ENCODE data around the gene PPP1R8.
"Not testable (repeated sequence)": the region's sequence is repeated elsewhere in the genome, so short reads cannot be mapped to it uniquely, and the experiment has no call there.

The PPP1R8 gene

GRCh38 chr1:27832762-27833161, 2.2 kb downstream of the PPP1R8 start:
- no peak for DNase-seq (ENCODE audit: low read depth)

DNA sequence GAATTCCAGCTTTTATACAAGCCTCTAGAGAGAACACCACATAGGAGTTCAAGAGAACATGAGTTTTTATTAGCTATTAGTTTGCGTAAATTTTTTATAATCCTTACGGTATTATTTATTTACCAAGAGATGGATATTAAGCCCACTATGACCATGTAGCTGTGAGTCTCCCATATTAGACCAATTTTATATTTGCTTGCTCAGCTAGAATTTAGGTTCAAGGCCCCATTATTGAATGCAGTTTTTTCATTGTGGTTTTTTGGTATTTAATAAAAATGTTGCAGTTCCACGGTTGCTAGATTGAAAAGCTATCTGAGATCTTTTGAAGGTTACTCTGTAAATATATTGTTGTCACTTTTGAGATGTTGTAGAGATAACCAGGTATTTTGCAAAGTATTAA, 2.9 kb downstream of the PPP1R8 start:
- DNase-seq (ENCODE audit: low read depth) = no peak

GRCh38 chr1:27835046-27835445, 4.5 kb downstream of the PPP1R8 start:
- no peak for DNase-seq (ENCODE audit: low read depth)

DNA sequence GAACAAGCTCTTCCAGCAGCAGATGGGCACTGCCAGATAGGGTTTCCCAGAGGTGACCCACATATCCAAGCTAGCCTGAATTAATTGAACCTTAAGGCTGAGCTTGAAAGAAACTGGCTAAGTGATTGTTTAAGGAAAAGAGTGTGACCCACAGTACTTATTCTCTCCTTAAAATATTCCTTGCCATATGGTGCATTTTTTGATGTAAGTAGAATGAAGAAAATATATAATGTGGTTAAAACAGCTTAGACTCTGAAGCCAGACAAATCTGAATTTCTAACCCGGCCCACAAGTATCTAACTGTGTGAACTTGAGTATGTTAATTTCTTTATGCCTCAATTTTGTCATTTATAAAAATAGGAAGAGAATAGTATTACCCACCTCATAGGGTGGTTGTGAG, 4.9 kb downstream of the PPP1R8 start:
- no peak for DNase-seq (ENCODE audit: low read depth)

DNA sequence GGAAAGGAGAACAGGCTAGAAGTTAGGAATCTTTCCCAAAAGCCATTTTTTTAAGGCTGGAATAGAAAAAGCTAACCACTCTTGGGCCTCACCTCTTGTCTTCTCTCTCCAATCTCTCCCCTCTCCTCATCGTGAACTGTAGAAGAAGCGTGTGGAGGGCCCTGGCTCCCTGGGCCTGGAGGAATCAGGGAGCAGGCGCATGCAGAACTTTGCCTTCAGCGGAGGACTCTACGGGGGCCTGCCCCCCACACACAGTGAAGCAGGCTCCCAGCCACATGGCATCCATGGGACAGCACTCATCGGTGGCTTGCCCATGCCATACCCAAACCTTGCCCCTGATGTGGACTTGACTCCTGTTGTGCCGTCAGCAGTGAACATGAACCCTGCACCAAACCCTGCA, 19.4 kb downstream of the PPP1R8 start:
- DNase-seq (ENCODE audit: low read depth) = no peak

- DNase-seq (ENCODE audit: low read depth) = no peak
Observed at GRCh38 chr1:27855085-27855484, 24.5 kb downstream of the PPP1R8 start.

- no peak for DNase-seq (ENCODE audit: low read depth)
Observed at GRCh38 chr1:27856561-27857343, 26.2 kb downstream of the PPP1R8 start.

GRCh38 chr1:27857552-27857951, 27.0 kb downstream of the PPP1R8 start:
- not testable (repeated sequence) for DNase-seq (ENCODE audit: low read depth)

GRCh38 chr1:27858072-27858948, 27.7 kb downstream of the PPP1R8 start:
- DNase-seq (ENCODE audit: low read depth) = peak; percentile 69

DNA sequence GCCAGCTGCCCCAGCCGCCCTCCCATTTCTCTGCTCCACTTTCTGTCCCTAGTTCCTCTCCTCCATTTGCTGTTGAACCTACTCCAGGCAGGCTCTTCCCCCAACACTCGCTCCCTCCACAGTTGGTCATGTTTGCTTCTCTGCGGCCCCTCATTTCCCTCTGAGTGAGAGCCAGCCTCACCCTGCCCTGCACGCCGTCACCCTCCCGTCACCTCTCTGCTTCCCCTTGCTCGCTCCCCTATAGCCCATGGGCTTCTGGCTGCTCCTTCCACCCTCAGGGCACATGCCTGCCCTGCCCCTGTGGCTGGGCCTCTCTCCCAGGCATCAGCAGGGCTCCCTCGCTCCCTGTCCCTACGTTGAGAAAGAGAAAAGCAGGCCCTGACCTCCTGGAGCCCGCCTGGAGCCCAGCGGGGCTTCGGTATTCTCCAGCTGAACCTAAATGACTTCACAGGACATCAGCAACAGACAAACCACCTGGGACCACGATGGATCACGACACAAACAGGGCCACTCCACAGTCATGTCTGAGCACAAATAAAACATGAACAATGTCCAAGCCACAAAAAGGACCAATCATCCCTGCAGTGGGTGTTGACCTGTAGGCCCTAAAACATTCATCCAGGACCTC, 28.5 kb downstream of the PPP1R8 start:
- no peak for DNase-seq (ENCODE audit: low read depth)

- DNase-seq (ENCODE audit: low read depth) = no peak
Observed at GRCh38 chr1:27861436-27861835, 30.9 kb downstream of the PPP1R8 start.

GRCh38 chr1:27862004-27862403, 31.4 kb downstream of the PPP1R8 start:
- DNase-seq (ENCODE audit: low read depth) = no peak

DNA sequence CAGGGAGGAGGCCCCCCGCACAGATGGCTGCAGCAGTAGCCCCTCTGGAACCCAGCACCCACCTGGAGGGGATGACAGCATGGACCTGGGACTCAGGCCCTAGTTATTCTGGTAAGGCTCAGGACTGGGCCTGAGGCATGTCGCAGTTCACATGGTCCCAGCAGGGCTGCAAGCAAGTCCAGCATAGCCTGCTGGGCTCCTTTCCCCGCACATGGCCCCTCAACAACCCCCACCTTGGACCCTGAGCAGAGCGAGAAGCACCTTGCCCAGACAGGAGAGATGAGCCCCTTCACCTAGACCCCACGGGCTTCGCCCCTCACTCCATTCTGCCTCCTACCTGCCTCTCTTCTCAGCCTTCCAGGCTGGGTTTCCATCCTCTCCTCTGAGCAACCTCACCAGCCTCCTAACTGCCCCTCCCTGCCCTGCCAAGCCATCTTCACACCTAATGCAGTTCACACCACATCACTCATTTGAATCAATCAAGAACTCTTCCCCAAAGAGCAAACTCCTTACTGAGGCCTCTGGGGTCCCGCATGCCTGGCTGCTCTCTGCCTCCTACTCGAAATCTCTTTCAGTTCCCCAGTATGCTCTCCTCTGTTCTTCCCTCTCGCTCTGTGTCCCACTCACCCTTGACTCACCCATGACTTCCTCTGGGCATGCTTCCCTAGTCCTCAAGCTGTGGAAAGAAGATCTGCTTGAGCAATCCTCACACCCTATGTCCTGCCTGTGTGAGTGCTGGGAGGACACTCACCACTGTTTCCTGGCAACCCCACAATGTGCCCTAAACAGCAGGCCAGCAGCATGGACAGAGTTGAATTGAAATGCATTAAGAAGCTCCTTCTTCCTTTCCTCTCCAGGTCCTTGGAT, 32.3 kb downstream of the PPP1R8 start:
- peak; percentile 100 for DNase-seq (ENCODE audit: low read depth)

DNA sequence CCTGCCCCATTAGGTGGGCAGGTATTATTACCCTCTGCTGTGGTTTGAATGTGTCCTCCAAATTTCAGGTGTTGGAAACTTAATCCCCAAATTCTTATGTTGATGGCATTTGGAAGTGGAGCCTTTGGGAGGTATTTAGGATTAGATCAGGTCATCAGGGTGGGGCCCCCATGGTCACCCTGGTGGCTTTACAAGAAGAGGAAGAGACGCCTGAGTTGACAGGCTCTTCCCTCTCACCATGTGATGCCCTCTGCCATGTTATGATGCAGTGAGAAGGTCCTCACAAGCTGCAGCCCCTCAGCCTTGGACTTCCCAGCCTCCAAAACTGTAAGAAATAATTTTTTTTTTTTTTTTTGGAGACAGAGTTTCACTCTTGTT, 32.9 kb downstream of the PPP1R8 start:
- no peak for DNase-seq (ENCODE audit: low read depth)

GRCh38 chr1:27864264-27864895, 33.8 kb downstream of the PPP1R8 start:
- DNase-seq (ENCODE audit: low read depth) = no peak

GRCh38 chr1:27865821-27866220, 35.2 kb downstream of the PPP1R8 start:
- DNase-seq (ENCODE audit: low read depth) = no peak

- DNase-seq (ENCODE audit: low read depth) = no peak
Observed at GRCh38 chr1:27868556-27868931, 38.0 kb downstream of the PPP1R8 start.

DNA sequence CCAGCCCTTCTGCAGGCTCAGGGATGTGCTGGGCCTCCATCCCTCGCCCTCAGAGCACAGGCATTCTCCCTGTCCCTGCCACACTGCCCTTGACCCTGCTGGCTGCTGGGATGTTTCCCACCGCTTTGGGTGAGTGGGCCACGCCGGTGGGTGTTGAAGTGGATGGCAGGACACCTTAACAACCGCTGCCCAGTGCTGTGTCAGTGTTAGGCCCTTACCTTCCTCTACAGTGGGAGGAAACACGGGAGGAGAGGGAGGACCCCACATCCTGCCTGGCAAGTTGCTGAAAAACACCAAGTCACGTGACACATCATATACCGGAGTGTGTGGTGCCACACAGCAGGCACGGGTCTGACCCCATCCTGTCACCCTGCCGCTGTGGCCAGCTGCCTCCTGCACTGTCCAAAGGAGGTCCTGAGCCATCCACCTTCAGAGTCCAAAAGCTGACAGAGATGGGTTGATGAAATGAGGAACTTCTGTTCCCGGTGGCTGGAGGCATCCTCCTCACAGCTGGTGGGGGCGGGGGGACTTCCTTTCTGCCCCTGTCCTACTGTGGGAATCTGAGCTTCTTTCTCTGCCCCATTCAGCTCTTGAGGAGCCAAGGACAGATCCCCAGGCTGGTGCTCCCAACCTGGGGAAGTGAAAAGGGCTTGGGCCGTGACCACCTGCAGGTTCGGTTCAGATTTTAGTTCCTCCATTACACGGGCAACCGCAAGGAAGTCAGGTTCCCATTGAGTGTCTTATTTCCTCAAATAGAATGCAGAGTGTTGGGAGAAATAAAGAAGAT, 38.5 kb downstream of the PPP1R8 start:
- no peak for DNase-seq (ENCODE audit: low read depth)

DNA sequence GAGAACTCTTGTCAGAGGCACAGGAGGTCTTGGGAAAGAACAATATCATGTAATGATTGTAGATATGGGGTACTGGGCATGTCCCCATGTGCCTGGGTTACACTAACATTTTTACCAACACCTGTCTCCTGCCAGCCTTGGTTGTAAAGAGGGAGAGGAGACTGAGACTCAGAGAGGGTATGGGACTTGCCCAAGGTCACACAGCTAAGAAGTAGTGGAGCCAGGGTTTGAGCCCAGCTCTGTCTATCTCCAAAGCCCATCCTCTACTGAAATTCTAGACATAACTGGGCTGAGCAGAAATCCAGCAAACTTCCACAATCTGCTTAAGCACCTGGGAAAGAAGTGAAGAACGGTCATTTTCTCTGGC, 39.1 kb downstream of the PPP1R8 start:
- no peak for DNase-seq (ENCODE audit: low read depth)

GRCh38 chr1:27871076-27871475, 40.5 kb downstream of the PPP1R8 start:
- not testable (repeated sequence) for DNase-seq (ENCODE audit: low read depth)
